WTC11 (cell line): ENCODE measurements around the gene NDUFB8.

Experiments
- E2F4 ChIP-seq: sonication (generic); formaldehyde crosslinking; IDR thresholded peaks from 2 replicates; pipeline ENCODE4 v1.8.1; 2022; ENCODE audit warnings: low read depth, mild to moderate bottlenecking, moderate library complexity, missing genetic modification reagents, borderline replicate concordance
- ESRRA ChIP-seq: sonication (generic); formaldehyde crosslinking; IDR thresholded peaks from 2 replicates; pipeline ENCODE4 v1.8.1; 2022; ENCODE audit warnings: mild to moderate bottlenecking, missing genetic modification reagents, borderline replicate concordance
- MAX ChIP-seq: sonication (generic); formaldehyde crosslinking; IDR thresholded peaks from 2 replicates; pipeline ENCODE4 v1.8.0; 2022; ENCODE audit warnings: mild to moderate bottlenecking, missing genetic modification reagents
- PRRX2 ChIP-seq: fragments of 250-450 bp; sonication (Bioruptor Pico); IDR thresholded peaks from 2 replicates; pipeline ENCODE4 v1.8.0; 2021; ENCODE audit warnings: mild to moderate bottlenecking
- ZNF121 ChIP-seq: sonication (generic); formaldehyde crosslinking; IDR thresholded peaks from 2 replicates; pipeline ENCODE4 v1.8.0; 2023; ENCODE audit warnings: missing genetic modification reagents
- ZNF232 ChIP-seq: sonication (generic); formaldehyde crosslinking; IDR thresholded peaks from 2 replicates; pipeline ENCODE4 v1.8.0; 2022; ENCODE audit warnings: mild to moderate bottlenecking, missing genetic modification reagents
- TF ChIP-seq, protein P1 (sequence below): fragments of 200-600 bp; IDR thresholded peaks from 2 replicates; pipeline ENCODE4 v1.8.0; 2022; ENCODE audit warnings: antibody characterized with exemption

DNA sequence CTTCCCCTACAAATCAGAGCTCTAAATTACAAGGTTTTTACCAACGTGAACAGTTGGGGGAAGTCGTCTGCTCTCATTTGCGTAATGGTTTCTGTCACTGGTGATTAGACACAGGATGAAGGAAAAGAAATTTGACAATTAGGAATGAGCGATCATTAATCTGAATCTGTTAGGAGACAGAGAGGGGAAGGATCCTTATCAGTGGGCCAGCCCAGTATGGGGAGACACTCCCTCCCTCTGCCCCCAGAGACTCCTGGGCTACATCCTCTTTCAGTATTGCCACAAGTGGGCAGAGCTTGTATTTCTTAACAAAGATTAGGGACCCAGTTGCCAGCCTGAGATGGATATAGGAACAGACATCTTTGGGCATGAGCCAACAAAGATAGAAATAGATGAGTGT lies 21.5 kb upstream of the NDUFB8 start:
- no peak for TF ChIP-seq PRRX2 (CRISPR knock-in tag)
- TF ChIP-seq, protein P1, sequence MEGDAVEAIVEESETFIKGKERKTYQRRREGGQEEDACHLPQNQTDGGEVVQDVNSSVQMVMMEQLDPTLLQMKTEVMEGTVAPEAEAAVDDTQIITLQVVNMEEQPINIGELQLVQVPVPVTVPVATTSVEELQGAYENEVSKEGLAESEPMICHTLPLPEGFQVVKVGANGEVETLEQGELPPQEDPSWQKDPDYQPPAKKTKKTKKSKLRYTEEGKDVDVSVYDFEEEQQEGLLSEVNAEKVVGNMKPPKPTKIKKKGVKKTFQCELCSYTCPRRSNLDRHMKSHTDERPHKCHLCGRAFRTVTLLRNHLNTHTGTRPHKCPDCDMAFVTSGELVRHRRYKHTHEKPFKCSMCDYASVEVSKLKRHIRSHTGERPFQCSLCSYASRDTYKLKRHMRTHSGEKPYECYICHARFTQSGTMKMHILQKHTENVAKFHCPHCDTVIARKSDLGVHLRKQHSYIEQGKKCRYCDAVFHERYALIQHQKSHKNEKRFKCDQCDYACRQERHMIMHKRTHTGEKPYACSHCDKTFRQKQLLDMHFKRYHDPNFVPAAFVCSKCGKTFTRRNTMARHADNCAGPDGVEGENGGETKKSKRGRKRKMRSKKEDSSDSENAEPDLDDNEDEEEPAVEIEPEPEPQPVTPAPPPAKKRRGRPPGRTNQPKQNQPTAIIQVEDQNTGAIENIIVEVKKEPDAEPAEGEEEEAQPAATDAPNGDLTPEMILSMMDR, result no peak
- TF ChIP-seq ZNF232 (CRISPR knock-in tag), result no peak
- no peak for TF ChIP-seq E2F4 (CRISPR knock-in tag)
- no peak for TF ChIP-seq ZNF121 (CRISPR knock-in tag)
- TF ChIP-seq ESRRA, result no peak
- no peak for TF ChIP-seq MAX
